ENCODE results near the gene ANKAR.

DNA sequence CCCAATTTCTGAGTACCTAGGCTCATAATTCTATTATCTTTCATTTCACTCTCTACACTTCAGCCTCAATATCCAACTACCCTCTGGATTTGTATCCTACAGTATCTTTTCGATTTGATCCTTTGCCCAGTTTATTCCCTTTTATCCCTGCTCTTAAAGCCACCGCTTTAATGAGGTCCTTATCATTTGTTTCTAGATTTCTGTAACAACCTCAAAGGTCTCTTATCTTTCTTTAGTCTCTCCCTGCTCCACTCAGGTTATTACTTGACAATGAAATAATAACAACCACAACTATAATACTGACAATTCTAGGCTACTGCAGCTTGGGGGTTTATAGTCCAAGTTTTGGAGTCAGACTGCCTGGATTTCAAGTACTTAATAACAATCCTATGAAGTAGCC is 39.1 kb upstream of the ANKAR start:
- TF ChIP-seq CTCF (IDR thresholded peaks at IDR 0.05) (no peak), POLR2A (IDR thresholded peaks at IDR 0.05; ENCODE audit: low read depth) (no peak), POLR2AphosphoS5 (IDR thresholded peaks at IDR 0.05) (no peak)

All from esophagus muscularis mucosa (tissue), 3 donors.